Stomach (tissue), 9 donors: ENCODE data around the gene IFNA13. TPM values are rescaled to one million over a fixed set of nuclear protein-coding genes. Genes with fewer than 3 reads are reported as not detected.

Source experiments
- DNase-seq, 2 donors: peaks; one replicate each; pipeline versions ENCODE4 v3.0.0 to v3.0.0-alpha.2; 2013 to 2019
- H3K27ac ChIP-seq, 5 donors: fragments of 200-600 bp in 4 of 5; sonication (generic) in 4 of 5; one replicate each; pipeline ENCODE4 v1.5.1; 2013 to 2019; ENCODE audit warnings: mild to moderate bottlenecking in 1 of 5, moderate library complexity in 1 of 5
- H3K27me3 ChIP-seq, 3 donors: fragments of 200-600 bp; sonication (generic); one replicate each; pipeline ENCODE4 v1.5.1; 2017 to 2019; ENCODE audit warnings: mixed run types in 1 of 3
- H3K36me3 ChIP-seq, 4 donors: fragments of 200-600 bp; sonication (generic); 1 replicate in 3 of 4; 2 replicates in 1 of 4; pipeline ENCODE4 v1.5.1; 2016 to 2019
- H3K4me1 ChIP-seq, 4 donors: fragments of 200-600 bp; sonication (generic); one replicate each; pipeline ENCODE4 v1.5.1; 2016 to 2019
- H3K4me3 ChIP-seq, 4 donors: fragments of 200-600 bp; sonication (generic) in 3 of 4; one replicate each; pipeline ENCODE4 v1.5.1; 2016 to 2019; ENCODE audit warnings: mild to moderate bottlenecking in 1 of 4
- H3K9me3 ChIP-seq, 4 donors: fragments of 200-600 bp; sonication (generic); one replicate each; pipeline ENCODE4 v1.5.1; 2016 to 2019
- EP300 ChIP-seq: sonication (generic); formaldehyde crosslinking; IDR thresholded peaks from one replicate; pipeline ENCODE4 v1.6.1; 2017; ENCODE audit warnings: antibody characterized with exemption
- POLR2A ChIP-seq, 4 donors: fragments of 450-650 bp; IDR thresholded peaks; one replicate each; pipeline ENCODE4 v1.6.1; 2016; ENCODE audit warnings: antibody characterized with exemption in 4 of 4, control low read depth in 2 of 4, mild to moderate bottlenecking in 1 of 4, moderate library complexity in 1 of 4
- POLR2AphosphoS5 ChIP-seq, 3 donors: sonication (generic); formaldehyde crosslinking; IDR thresholded peaks; one replicate each; pipeline ENCODE4 v1.6.1; 2016; ENCODE audit warnings: antibody characterized with exemption in 3 of 3
- WGBS, 5 donors: extraction: QIAGEN DNeasy Blood & Tissue Kit in 3 of 5; methylation state at CpG; one replicate each; pipeline versions ENCODE4 v1.1.5 to v1.1.7; 2013 to 2018; 5-methylcytosine and 5-hydroxymethylcytosine counted together
- intact Hi-C: fragments of 100-400 bp; cut with DNase I; formaldehyde crosslinking; loops from one replicate; pipeline ENCODE4 v1.15.1; 2023; ENCODE audit warnings: low total_unique reads
- polyA plus RNA-seq, 3 donors: library from polyadenylated mRNA; stranded (reverse); fragments of 200-250 nt; gene quantifications; one replicate each; pipeline ENCODE4 v1.2.3, GENCODE V29; 2013
- total RNA-seq, 5 donors: library from RNA; depleted of rRNA; stranded (reverse); fragments of >200 nt; gene quantifications; one replicate each; pipeline versions ENCODE4 v1.1.0 to v1.2.3, GENCODE V29; 2014 to 2016
- TF ChIP-seq, protein P1 (sequence below), 7 experiments: fragments of 450-650 bp in 4 of 7; fragments of 200-600 bp in 3 of 7; sonication (generic) in 3 of 7; IDR thresholded peaks; one replicate each; pipeline ENCODE4 v1.5.1; 2016 to 2019; ENCODE audit warnings: antibody characterized with exemption in 7 of 7, control low read depth in 2 of 7, mild to moderate bottlenecking in 1 of 7
- donor health status: healthy with polysubstance abuse.
- donor health status: Bipolar disorder and iron deficiency.
- donor health status: healthy.

Gene IFNA13
- total and polyA plus RNA-seq, 8 donors = not detected

DNA sequence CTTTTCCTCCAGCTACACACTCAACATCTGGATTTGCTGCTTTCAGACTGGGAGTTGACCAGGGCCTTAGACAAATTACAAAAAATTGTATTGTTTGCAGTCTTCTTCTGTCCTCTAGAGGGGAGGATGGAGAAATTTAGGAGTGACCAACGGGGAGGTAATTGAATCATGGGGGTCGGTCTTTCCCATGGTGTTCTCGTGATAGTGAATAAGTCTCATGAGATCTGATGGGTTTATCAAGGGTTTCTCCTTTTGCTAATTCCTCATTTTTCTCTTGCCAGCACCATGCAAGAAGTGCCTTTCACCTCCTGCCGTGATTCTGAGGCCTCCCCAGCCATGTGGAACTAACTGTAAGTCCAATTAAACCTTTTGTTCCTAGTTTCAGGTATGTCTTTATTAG lies 45.3 kb upstream of the IFNA13 start:
- H3K9me3 ChIP-seq = no peaks in the 10 kb centered on the region
- no peaks in the 10 kb centered on the region for H3K36me3 ChIP-seq
- intact Hi-C loops = no loop called here
- no peaks in the 10 kb centered on the region for H3K4me1 ChIP-seq
- H3K4me3 ChIP-seq = no peak overlapping the region
- TF ChIP-seq POLR2A (IDR thresholded peaks at IDR 0.05) (no peak), POLR2AphosphoS5 (IDR thresholded peaks at IDR 0.05) (no peak), EP300 (no peak)
- TF ChIP-seq, protein P1, sequence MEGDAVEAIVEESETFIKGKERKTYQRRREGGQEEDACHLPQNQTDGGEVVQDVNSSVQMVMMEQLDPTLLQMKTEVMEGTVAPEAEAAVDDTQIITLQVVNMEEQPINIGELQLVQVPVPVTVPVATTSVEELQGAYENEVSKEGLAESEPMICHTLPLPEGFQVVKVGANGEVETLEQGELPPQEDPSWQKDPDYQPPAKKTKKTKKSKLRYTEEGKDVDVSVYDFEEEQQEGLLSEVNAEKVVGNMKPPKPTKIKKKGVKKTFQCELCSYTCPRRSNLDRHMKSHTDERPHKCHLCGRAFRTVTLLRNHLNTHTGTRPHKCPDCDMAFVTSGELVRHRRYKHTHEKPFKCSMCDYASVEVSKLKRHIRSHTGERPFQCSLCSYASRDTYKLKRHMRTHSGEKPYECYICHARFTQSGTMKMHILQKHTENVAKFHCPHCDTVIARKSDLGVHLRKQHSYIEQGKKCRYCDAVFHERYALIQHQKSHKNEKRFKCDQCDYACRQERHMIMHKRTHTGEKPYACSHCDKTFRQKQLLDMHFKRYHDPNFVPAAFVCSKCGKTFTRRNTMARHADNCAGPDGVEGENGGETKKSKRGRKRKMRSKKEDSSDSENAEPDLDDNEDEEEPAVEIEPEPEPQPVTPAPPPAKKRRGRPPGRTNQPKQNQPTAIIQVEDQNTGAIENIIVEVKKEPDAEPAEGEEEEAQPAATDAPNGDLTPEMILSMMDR (IDR thresholded peaks at IDR 0.05) = no peak
- WGBS, 5 donors = 74 to 94% (median 89%) methylated on average over 4 of the region's 4 CpGs
- no peak for DNase-seq
- no peak overlapping the region for H3K27ac ChIP-seq
- H3K27me3 ChIP-seq = peaks cover 0 to 6% (median 0%) of the 10 kb centered on the region in 3 donors

DNA sequence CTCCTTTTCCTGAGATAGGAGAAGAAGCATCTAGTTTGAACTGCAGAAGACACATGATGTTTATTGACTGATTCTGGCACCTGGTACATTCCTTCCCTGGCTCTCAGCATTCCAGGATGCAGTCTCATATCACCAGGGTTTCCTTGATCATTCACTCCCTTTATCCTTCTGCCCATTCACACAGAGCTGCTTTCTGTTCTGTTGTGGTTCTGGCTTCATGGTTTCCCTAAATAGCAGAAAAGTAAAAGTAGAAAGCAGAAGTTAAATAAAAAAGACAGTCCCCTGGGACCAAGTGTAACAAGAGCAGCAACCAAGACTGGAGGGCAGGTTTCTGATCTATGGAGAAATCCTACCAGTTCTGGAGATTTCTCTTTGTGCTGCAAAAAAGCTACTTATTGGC lies 44.2 kb upstream of the IFNA13 start:
- Histone ChIP-seq H3K27ac (no peak overlapping the region), H3K4me1 (no peaks in the 10 kb centered on the region), H3K27me3 (peaks cover 0 to 6% (median 0%) of the 10 kb centered on the region in 3 donors), H3K36me3 (no peaks in the 10 kb centered on the region), H3K4me3 (no peak overlapping the region), H3K9me3 (no peaks in the 10 kb centered on the region)
- TF ChIP-seq POLR2AphosphoS5 (IDR thresholded peaks at IDR 0.05) (no peak), EP300 (no peak), POLR2A (IDR thresholded peaks at IDR 0.05) (no peak)
- TF ChIP-seq, protein P1 (IDR thresholded peaks at IDR 0.05) = no peak
- intact Hi-C loops = no loop called here
- DNase-seq = no peak

DNA sequence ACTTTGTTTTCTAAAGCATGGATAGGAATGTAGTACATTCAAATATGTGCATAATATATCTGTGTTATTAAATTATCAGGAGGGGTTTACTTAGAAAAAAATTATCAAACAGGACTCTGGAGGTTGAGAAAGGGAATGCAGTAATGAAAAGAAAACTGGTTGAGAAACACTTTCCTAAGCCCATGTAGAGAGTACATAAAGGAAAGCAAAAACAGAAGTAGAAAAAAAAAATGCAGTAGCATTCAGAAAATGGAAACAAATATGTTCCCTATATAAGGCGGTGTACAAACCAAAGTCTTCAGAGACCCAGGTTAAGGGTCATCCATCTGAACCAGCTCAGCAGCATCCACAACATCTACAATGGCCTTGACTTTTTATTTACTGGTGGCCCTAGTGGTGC lies 41.0 kb upstream of the IFNA13 start, which contains the start of gene IFNA8:
TSS of gene IFNA8 (plus strand) at position 301 of the 400 bp plus-strand sequence. CDS start at position 361, 60 bp downstream.
- no peak within 1 kb of the TSS for H3K27ac ChIP-seq
- TF ChIP-seq POLR2A (IDR thresholded peaks at IDR 0.05) (no peak), POLR2AphosphoS5 (IDR thresholded peaks at IDR 0.05) (no peak), EP300 (no peak)
- TF ChIP-seq, protein P1 (IDR thresholded peaks at IDR 0.05) = no peak
- intact Hi-C loops = no loop called here
- H3K4me3 ChIP-seq = no peak within 1 kb of the TSS
- H3K36me3 ChIP-seq = no peaks in the 10 kb centered on the region
- H3K27me3 ChIP-seq = peaks cover 0 to 13% (median 0%) of the 10 kb centered on the region in 3 donors
- H3K4me1 ChIP-seq = no peaks in the 10 kb centered on the region
- H3K9me3 ChIP-seq = no peaks in the 10 kb centered on the region
- WGBS, 5 donors = 83 to 93% (median 90%) methylated on average over 1 of the region's 1 CpG
- no peak for DNase-seq

DNA sequence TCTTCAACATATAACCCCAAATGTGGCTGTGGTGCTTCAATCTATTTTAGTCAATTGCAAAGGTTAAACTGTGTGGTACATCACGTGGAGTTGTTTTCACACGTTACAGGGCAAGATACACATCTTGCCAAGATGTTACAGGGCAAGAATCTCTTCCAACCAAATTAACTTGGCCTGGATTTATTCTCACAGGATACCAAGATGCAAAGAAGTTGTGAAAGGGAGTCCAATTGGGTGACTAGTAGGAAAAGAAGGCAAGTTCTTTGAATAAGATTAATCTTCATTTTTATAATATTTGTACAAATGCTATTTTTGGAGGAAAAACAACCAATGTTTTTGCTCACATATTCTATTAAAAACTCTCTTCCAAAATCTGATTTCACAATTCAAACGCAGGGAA lies 36.3 kb upstream of the IFNA13 start:
- TF ChIP-seq POLR2AphosphoS5 (IDR thresholded peaks at IDR 0.05) (no peak), EP300 (no peak), POLR2A (IDR thresholded peaks at IDR 0.05) (no peak)
- TF ChIP-seq, protein P1 (IDR thresholded peaks at IDR 0.05) = no peak
- intact Hi-C loops = no loop called here
- Histone ChIP-seq H3K27ac (no peak overlapping the region), H3K27me3 (peaks cover 0 to 50% (median 20%) of the 10 kb centered on the region in 3 donors), H3K9me3 (no peaks in the 10 kb centered on the region), H3K4me1 (peaks cover 9 to 13% (median 10%) of the 10 kb centered on the region in 4 donors), H3K4me3 (no peak overlapping the region), H3K36me3 (no peaks in the 10 kb centered on the region)
- 61 to 81% (median 74%) methylated on average over 3 of the region's 3 CpGs for WGBS, 5 donors
- DNase-seq = no peak
